GM21619 (cell line): ENCODE results near the gene HIGD1A.

Experiments
- ATAC-seq: cut with Tn5 transposase; IDR thresholded peaks from one replicate; pipeline ENCODE4 v1.9.1; 2021; ENCODE audit not compliant: unreplicated experiment

The HIGD1A gene

GRCh38 chr3:42804106-42804830 is at the start of gene HIGD1A:
TSS of gene HIGD1A (minus strand) at chr3:42804490. CDS start at chr3:42794253, 10,237 bp downstream.
- ATAC-seq, result peak; percentile 97

- no peak for ATAC-seq
Observed at GRCh38 chr3:42853739-42854302, 49.5 kb upstream of the HIGD1A start.

- no peak for ATAC-seq
Observed at GRCh38 chr3:42853056-42853455, 48.8 kb upstream of the HIGD1A start.

- ATAC-seq, result no peak
Observed at GRCh38 chr3:42852441-42852840, 48.2 kb upstream of the HIGD1A start.

- ATAC-seq, result no peak
Observed at GRCh38 chr3:42851228-42851834, 47.0 kb upstream of the HIGD1A start.

- ATAC-seq, result no peak
Observed at GRCh38 chr3:42850263-42850662, 46.0 kb upstream of the HIGD1A start.

- ATAC-seq, result no peak
Observed at GRCh38 chr3:42849017-42849416, 44.7 kb upstream of the HIGD1A start.

- ATAC-seq, result no peak
Observed at GRCh38 chr3:42847731-42848130, 43.4 kb upstream of the HIGD1A start.

- ATAC-seq, result peak; percentile 62
Observed at GRCh38 chr3:42846685-42847522, 42.6 kb upstream of the HIGD1A start.

- no peak for ATAC-seq
Observed at GRCh38 chr3:42844815-42845214, 40.5 kb upstream of the HIGD1A start.

- ATAC-seq, result no peak
Observed at GRCh38 chr3:42844412-42844713, 40.1 kb upstream of the HIGD1A start.

GRCh38 chr3:42843713-42844411 is 39.6 kb upstream of the HIGD1A start:
- no peak for ATAC-seq

- ATAC-seq, result no peak
Observed at GRCh38 chr3:42841332-42841731, 37.0 kb upstream of the HIGD1A start.

GRCh38 chr3:42839616-42840015 is 35.3 kb upstream of the HIGD1A start:
- ATAC-seq, result peak; percentile 97

- no peak for ATAC-seq
Observed at GRCh38 chr3:42838571-42838970, 34.3 kb upstream of the HIGD1A start.

GRCh38 chr3:42836150-42837123 is 32.1 kb upstream of the HIGD1A start:
- ATAC-seq, result no peak

- no peak for ATAC-seq
Observed at GRCh38 chr3:42831321-42831713, 27.0 kb upstream of the HIGD1A start.

- ATAC-seq, result no peak
Observed at GRCh38 chr3:42830437-42831320, 26.4 kb upstream of the HIGD1A start.
